ENCODE results near the gene FAM111A. TPM values are rescaled to one million over a fixed set of nuclear protein-coding genes. Genes with fewer than 3 reads are reported as not detected.
A peak's percentile ranks its signal among the peaks of the same experiment; 100 is the strongest.
"Not testable (repeated sequence)": the region's sequence is repeated elsewhere in the genome, so short reads cannot be mapped to it uniquely, and the experiment has no call there.

FAM111A gene, protein sequence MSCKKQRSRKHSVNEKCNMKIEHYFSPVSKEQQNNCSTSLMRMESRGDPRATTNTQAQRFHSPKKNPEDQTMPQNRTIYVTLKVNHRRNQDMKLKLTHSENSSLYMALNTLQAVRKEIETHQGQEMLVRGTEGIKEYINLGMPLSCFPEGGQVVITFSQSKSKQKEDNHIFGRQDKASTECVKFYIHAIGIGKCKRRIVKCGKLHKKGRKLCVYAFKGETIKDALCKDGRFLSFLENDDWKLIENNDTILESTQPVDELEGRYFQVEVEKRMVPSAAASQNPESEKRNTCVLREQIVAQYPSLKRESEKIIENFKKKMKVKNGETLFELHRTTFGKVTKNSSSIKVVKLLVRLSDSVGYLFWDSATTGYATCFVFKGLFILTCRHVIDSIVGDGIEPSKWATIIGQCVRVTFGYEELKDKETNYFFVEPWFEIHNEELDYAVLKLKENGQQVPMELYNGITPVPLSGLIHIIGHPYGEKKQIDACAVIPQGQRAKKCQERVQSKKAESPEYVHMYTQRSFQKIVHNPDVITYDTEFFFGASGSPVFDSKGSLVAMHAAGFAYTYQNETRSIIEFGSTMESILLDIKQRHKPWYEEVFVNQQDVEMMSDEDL
- total RNA-seq (2014; rRNA removed; shearing (Covaris generic)) = 28.3 and 30.9 TPM in 2 replicates
- polyA plus RNA-seq (2014; cell fraction: nucleus; rRNA removed) = 55.9 and 59.5 TPM in 2 replicates

DNA sequence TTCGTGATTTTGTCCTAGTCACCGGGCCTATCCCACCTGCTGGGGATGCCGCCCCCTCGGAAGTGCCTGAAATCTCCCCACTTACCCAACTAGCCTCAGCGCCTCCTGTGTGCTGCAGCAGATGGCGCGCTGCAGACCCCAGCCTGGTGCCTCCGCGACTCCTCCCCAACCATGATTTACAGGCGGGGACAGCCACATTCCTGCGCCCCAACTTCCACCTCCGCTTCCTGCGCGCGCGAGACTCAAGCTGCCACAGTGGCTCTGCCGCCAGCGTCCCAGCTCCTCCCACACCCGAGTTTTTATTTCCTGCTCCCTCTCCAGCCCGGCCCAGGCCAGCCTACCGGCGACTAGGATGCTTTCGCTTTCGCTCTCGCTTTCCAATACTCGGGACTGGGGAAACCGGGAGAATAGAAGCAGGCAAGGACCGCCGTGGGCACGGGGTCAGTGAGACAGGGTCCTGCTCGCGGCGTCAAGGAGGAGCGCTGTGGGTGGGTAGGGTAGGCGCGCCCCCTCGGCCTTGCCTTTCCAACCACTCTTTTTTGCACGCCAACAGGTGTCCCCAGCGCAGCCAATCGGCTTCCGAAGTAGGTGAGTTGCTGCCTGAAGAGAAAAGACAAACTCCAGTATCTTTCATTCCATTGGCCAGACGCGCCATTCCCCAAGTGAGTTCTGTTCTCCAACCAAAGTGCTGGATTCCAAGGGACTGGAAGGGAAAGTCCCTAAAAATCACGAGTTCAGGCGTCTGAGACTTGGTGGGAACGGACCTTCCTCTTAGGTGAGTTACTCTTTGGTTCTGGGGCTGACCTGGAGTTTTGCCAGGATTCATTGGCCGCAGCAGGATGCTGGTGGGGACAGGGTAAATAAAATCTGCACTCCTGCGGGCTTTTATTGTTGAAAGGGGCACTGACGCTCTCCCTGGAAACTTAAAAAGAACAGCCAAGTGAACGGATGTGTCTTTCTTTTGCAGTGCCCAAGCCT is at the start of gene FAM111A:
Gene FAM111A (plus strand): TSS at position 327 of the 978 bp plus-strand sequence. CDS start 6,017 bp downstream, outside the sequence.
- peak; percentile 54 for DNase-seq (ENCODE audit: extremely low read depth, low read depth)

DNA sequence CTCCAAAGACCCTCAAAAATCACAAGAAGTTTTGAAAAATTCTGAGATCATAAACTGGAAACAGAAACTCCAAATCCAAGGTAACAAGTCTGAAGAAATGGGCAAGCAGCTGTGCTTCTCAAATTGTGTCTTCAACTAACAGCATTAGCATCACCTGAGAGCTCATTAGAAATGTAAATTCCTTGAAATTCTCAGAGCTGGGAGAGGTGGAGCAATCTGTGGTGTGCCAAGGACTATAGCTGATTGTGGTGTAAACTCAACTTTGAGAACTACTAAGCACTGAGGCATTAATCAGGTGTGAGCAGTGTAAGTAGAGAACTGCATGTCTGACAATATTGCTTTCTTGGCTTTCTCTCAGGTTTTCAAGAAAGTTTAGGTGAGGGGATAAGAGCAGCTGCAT is 49.1 kb upstream of the FAM111A start:
- DNase-seq (ENCODE audit: extremely low read depth, low read depth) = not testable (repeated sequence)

GRCh38 chr11:59095225-59095624 is 47.4 kb upstream of the FAM111A start:
- not testable (repeated sequence) for DNase-seq (ENCODE audit: extremely low read depth, low read depth)

DNA sequence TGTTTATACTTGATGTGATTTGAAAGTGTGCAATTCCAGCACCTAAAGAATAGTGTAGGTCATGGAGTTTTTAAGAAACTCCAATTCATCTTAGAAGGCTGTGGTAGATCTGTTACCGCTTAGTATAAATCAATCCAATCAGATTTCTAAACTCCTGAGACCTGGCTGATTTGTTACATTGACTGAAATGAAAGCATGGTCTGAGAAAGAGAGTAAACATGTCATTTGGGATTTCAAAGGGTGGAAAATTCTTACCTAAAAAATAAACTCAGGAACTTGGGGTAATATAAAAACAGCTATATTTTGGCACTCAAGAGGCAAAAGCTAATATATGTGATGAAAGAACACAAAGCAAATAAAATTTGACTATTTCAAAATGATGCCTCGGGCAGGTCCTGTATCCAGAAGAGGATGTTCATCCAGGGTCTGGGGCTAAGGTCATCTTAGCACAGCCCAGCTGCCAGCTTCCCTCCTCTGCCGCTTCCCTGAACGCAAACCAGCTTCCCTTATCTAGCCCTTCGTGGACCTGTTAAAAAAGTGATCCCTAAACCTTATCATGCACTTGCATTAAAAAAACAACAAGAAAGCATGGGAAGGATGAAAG is 46.6 kb upstream of the FAM111A start:
- not testable (repeated sequence) for DNase-seq (ENCODE audit: extremely low read depth, low read depth)

- DNase-seq (ENCODE audit: extremely low read depth, low read depth) = peak; percentile 54
Observed at GRCh38 chr11:59097113-59097708, 45.4 kb upstream of the FAM111A start.

GRCh38 chr11:59097938-59098337 is 44.7 kb upstream of the FAM111A start:
- DNase-seq (ENCODE audit: extremely low read depth, low read depth) = not testable (repeated sequence)

GRCh38 chr11:59102259-59102765 is 40.3 kb upstream of the FAM111A start:
- DNase-seq (ENCODE audit: extremely low read depth, low read depth) = peak; percentile 54

- DNase-seq (ENCODE audit: extremely low read depth, low read depth) = peak; percentile 88
Observed at GRCh38 chr11:59106363-59107336, 36.0 kb upstream of the FAM111A start, which contains the start of gene FAM111B. Gene FAM111B (plus strand): TSS chr11:59107237. CDS start chr11:59109626, 2,389 bp downstream.

DNA sequence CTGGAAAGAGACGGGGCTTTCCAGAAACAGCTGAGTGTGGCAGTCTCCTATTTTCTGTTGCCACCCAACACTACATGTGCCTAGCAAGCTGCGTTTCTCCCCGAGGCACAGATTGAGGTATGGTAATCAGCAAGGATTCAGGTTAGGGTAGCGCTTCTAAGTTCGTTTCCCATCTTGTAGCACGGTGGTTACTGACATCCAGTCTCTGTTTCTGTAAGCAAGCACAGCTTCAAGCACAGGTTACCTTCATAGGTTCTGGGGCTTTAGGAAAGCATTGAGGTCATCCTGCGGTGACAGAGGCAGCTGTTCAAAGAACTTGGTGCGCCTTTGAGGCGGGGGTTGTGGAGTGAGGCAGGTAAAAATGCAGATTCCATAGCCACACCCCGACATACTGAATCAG is 34.9 kb upstream of the FAM111A start:
- not testable (repeated sequence) for DNase-seq (ENCODE audit: extremely low read depth, low read depth)

GRCh38 chr11:59112494-59112893 is 30.2 kb upstream of the FAM111A start:
- DNase-seq (ENCODE audit: extremely low read depth, low read depth) = no peak

DNA sequence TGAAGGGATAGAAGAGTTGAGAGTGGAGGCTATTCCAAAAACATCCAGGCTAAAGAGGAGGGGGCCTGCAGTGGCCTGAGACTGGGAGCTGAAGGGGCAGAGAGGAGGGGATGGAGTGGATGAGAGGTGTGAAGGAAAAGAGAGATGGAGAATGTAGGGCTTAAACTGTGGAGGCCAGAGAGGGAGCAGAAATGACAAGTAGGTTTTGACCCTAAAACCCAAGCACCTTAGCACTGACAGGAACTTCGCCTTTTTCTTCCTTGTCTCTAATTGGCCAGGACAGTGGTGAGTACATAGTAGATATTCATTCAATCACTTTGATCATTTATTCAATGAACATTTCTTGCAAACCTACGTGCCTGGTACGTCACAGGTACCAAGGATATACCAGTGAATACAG is 28.3 kb upstream of the FAM111A start:
- DNase-seq (ENCODE audit: extremely low read depth, low read depth) = no peak

DNA sequence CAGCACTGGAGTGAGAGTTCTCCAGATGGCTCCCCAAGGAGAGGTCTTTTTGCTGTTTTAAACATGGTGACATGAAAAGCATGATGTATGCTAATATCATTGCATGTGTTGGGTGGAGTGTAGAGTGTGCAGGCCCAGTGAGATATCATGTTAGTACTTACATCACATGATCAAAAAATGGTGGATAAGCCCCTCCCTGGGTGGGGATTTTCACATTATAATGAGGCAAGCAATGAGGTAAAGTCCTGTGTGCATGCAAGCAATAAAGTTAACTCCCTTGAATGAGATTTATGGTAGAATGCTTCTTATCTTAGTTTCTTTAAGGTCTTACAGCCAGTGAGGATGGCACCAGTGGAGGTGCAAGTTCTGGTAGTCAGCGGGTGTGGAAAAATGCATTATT is 27.1 kb upstream of the FAM111A start:
- no peak for DNase-seq (ENCODE audit: extremely low read depth, low read depth)

- DNase-seq (ENCODE audit: extremely low read depth, low read depth) = no peak
Observed at GRCh38 chr11:59117774-59118173, 24.9 kb upstream of the FAM111A start.

GRCh38 chr11:59119826-59120225 is 22.8 kb upstream of the FAM111A start:
- DNase-seq (ENCODE audit: extremely low read depth, low read depth) = no peak

DNA sequence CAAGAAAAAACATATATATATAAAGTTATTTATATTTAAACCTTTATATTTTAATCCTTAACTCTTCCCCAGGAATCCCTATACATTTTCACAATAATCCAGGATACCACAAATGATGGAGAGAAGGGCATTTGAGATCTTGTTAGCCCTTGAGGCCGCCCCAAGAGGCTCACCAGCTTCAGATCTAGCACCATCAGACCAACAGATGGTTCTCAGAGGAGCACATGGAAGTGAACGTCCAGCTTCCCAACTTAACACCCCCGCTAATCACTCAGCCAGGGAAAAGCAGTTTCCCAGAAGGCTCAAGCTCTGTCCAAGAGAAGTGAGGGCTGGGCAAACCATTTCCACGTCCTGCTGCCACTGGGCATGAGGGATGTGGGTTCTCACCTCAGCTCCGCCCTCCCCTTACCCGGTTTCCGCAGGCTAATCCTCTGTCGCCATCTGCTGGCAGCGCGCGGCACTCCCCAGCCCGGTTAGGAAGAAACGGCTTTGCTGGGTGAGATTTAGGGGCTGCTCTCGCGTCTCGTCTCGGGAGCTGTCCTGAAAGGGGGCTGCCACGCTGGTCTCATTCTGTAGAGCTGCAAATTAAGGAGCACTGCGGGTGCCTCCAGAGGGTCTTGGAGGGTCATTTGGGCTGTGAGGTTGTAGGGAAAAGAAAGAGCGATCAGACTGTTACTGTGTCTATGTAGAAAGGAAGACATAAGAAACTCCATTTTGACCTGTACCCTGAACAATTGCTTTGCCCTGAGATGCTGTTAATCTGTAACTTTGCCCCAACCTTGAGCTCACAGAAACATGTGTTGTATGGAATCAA is 6.8 kb upstream of the FAM111A start:
- DNase-seq (ENCODE audit: extremely low read depth, low read depth) = peak; percentile 54

DNA sequence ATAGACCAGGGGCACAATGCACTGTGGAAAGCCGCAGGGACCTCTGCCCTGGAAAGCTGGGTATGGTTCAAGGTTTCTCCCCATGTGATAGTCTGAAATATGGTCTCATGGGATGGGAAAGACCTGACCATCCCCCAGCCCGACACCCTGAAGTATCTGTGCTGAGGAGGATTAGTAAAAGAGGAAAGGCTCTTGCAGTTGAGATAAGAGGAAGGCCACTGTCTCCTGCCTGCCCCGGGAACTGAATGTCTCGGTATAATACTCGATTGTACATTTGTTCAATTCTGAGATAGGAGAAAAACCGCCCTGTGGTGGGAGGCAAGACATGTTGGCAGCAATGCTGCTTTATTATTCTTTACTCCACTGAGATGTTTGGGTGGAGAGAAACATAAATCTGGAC is 6.1 kb upstream of the FAM111A start:
- DNase-seq (ENCODE audit: extremely low read depth, low read depth) = not testable (repeated sequence)

- no peak for DNase-seq (ENCODE audit: extremely low read depth, low read depth)
Observed at GRCh38 chr11:59137190-59137589, 5.5 kb upstream of the FAM111A start.

All from NCI-H460 (cell line).